VCaP (cell line): ENCODE results near the gene TUFM.
"Not testable (repeated sequence)": the region's sequence is repeated elsewhere in the genome, so short reads cannot be mapped to it uniquely, and the experiment has no call there.

Experiments
- H3K27ac ChIP-seq: fragments of 450-650 bp; 2 replicates; pipeline ENCODE4 v1.5.1; 2017
- TF ChIP-seq, protein P1 (sequence below): fragments of 450-650 bp; conservative IDR thresholded peaks from 2 replicates; pipeline ENCODE4 v1.5.1; 2017; ENCODE audit warnings: mild to moderate bottlenecking, moderate library complexity

Gene TUFM

DNA sequence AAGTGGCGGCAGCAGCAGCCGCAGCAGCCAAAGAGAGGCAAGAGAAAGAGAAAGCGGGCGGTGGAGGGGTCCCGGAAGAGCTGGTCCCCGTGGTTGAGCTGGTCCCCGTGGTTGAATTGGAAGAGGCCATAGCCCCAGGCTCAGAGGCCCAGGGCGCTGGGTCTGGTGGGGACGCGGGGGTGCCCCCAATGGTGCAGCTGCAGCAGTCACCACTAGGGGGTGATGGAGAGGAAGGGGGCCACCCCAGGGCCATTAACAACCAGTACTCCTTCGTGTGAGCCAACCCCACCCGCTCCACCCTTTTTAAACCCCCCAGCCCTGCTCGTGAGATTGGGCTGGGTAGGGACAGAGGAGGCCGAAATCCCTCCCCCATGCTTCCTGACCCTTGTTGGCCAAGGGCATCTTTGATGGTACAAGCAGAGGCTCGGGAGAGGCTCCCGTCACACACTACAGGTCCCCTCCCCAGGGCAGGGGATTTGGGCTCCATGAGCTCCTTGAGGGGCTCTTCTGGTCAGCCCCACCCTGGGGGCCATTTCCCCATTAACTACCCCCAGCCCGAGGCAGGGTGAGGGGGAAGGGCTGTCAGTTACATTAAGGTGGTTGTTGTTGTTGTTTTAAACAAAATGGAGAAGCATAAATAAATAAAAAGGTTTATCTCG, 27.5 kb upstream of the TUFM start:
- no peak overlapping the region for H3K27ac ChIP-seq
- TF ChIP-seq, protein P1, sequence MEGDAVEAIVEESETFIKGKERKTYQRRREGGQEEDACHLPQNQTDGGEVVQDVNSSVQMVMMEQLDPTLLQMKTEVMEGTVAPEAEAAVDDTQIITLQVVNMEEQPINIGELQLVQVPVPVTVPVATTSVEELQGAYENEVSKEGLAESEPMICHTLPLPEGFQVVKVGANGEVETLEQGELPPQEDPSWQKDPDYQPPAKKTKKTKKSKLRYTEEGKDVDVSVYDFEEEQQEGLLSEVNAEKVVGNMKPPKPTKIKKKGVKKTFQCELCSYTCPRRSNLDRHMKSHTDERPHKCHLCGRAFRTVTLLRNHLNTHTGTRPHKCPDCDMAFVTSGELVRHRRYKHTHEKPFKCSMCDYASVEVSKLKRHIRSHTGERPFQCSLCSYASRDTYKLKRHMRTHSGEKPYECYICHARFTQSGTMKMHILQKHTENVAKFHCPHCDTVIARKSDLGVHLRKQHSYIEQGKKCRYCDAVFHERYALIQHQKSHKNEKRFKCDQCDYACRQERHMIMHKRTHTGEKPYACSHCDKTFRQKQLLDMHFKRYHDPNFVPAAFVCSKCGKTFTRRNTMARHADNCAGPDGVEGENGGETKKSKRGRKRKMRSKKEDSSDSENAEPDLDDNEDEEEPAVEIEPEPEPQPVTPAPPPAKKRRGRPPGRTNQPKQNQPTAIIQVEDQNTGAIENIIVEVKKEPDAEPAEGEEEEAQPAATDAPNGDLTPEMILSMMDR, result peak; percentile 67

DNA sequence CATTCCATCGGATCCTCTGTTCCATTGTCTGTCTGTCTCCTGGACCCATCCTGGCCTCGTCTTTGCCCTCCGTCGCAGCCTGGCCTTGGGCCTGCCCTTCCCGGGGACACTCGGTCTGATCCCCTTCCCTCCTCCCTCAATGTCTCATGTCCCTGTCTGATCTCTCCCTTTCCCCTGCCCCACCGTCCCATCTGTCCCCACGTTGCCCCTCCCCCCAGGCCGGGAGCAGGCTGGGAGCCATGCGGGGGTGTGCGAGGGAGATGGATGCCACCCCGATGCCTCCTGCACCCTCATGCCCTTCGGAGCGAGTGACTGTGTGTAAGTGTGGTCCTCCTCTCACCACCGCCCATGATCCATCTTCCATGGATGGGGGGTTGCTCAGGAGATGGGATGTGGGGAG, 26.8 kb upstream of the TUFM start:
- H3K27ac ChIP-seq, result no peak overlapping the region

DNA sequence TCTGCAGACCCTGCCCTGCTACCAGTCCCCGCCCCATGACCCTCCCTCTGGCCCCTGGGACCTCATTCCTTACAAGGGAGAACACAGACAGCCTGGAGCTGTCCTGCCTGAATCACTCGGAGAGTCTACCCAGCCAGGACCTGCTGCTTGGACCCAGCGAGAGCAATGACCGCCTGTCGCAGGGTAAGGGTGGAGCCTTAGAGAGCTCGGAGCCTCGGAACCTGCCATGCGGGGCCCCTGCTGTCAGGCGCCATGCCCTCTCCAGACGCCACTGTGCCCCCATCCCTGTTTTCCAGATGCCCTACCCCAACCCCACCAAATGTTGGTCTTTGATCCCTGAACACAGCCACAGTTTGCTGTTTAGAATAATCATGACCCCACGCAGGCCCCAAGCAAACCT, 23.1 kb upstream of the TUFM start:
- TF ChIP-seq, protein P1, result no peak
- H3K27ac ChIP-seq, result no peak overlapping the region

More for the DNA sequence above, 26.8 kb upstream of the TUFM start:
- TF ChIP-seq, protein P1, result no peak

DNA sequence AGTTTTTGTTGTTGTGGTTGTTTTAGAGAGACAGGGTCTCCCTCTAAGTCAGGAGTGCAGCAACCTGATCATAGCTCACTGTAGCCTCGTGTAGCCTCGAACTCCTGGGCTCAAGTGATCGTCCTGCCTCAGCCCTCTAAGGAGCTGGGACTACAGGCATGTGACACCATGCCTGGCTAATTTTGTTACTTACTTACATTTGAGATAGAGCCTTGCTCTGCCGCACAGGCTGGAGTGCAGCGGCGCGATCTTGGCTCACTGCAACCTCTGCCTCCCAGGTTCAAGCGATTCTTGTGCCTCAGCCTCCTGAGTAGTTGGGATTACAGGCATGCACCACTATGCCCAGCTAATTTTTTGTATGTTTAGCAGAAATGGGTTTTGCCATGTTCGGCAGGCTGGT, 21.5 kb upstream of the TUFM start:
- H3K27ac ChIP-seq, result not testable (repeated sequence)

DNA sequence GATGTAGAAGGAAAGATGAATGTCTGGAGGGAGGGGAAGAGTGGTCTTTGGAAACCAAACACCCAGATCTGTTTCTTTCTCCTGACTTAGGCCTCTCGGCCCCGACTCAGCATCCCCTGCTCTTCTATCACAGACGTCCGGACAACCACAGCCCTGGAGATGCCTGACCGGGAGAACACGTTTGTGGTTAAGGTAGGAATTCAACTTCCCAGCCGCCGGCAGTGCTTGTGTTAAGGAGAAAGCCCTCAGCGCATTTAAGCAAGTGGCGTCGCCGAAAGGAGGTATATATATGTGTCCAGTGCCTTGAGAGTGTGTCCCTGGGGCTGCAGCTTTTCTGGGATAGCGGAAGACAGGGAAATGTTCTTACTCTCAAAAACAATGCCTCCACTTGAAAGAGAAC, 21.1 kb upstream of the TUFM start:
- no peak overlapping the region for H3K27ac ChIP-seq

DNA sequence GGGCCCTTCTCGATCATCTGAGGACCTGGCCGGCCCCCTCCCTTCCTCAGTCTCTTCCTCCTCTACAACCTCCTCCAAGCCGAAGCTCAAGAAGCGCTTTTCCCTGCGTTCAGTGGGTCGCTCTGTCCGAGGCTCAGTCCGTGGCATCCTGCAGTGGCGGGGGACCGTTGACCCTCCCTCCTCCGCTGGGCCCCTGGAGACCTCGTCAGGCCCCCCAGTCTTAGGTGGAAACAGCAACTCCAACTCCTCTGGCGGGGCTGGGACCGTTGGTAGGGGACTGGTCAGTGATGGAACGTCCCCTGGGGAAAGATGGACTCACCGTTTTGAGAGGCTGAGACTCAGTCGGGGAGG, 20.3 kb upstream of the TUFM start:
- TF ChIP-seq, protein P1, result no peak
- no peak overlapping the region for H3K27ac ChIP-seq

More for the DNA sequence above, 21.1 kb upstream of the TUFM start:
- TF ChIP-seq, protein P1, result no peak

DNA sequence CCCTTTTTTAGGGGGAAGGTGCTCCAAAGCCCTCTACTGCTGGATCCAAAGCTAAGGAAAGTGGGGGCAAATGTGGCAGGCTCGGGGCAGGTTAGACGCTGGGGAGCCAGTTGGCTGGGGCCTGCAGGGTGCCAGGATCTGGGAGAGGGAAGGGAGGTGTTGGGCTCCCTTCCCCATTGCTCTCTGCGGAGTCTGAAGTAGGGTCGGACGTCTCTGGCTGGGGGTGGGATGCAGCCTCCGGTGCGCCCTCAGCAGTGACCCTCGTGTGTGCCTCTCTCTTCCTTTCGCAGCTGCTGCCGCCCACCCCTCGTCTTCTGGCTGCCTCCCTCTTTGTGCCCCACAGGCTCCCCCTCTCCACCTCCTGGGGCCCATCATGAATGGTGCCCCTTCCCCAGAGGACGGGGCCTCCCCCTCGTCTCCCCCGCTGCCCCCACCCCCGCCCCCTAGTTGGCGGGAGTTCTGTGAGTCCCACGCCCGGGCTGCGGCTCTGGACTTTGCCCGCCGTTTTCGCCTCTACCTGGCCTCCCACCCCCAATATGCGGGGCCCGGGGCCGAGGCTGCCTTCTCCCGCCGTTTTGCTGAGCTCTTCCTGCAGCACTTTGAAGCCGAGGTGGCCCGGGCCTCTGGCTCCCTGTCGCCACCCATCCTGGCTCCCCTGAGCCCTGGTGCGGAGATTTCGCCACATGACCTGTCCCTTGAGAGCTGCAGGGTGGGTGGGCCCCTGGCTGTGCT, 19.7 kb upstream of the TUFM start:
- H3K27ac ChIP-seq, result no peak overlapping the region
- TF ChIP-seq, protein P1, result no peak
